H1 (cell line): Measurements from ENCODE around the gene IP6K3. TPM values are rescaled to one million over a fixed set of nuclear protein-coding genes. Genes with fewer than 3 reads are reported as not detected.

ENCODE experiments used
- CTCF ChIA-PET: fragments of 300-600 bp; sonication (Branson Sonifier 250); formaldehyde crosslinking; loops from one replicate; lab custom pipeline; 2021; ENCODE audit not compliant: partially characterized antibody; lab: Charles Lee
- POLR2A ChIA-PET: fragments of 300-600 bp; sonication (Branson Sonifier 250); formaldehyde crosslinking; loops from one replicate; lab custom pipeline; 2021; ENCODE audit warnings: inconsistent platforms; ENCODE audit not compliant: partially characterized antibody; lab: Charles Lee
- DNase-seq, 2 experiments: peaks; one replicate each; pipeline versions ENCODE4 v3.0.0 to v3.0.0-alpha.2; 2010 to 2022; ENCODE audit warnings: low spot score in 2 of 2, low read depth in 1 of 2, mixed read lengths in 1 of 2
- FAIRE-seq: peaks from 2 replicates; lab custom pipeline; 2011; peaks lifted over from hg19 to GRCh38; lab: Jason Lieb, UNC
- H2AFZ ChIP-seq: 2 replicates; pipeline ENCODE4 v1.8.1; 2012; ENCODE audit warnings: low read length, inconsistent platforms
- H2AK5ac ChIP-seq: 2 replicates; pipeline ENCODE4 v1.6.1; 2013; ENCODE audit warnings: low read depth, low read length
- H2BK120ac ChIP-seq: replicated peaks from 2 replicates; pipeline ENCODE3; 2013; ENCODE audit warnings: low read depth, low read length, inconsistent platforms
- H2BK12ac ChIP-seq: 2 replicates; pipeline ENCODE4 v1.6.1; 2013; ENCODE audit warnings: low read depth, low read length
- H2BK15ac ChIP-seq: 2 replicates; pipeline ENCODE4 v1.6.1; 2013; ENCODE audit warnings: low read length
- H2BK20ac ChIP-seq: 2 replicates; pipeline ENCODE4 v1.6.1; 2013; ENCODE audit warnings: low read length
- H2BK5ac ChIP-seq: 2 replicates; pipeline ENCODE4 v1.6.1; 2013; ENCODE audit warnings: low read depth, low read length
- H3K14ac ChIP-seq: 2 replicates; pipeline ENCODE4 v1.6.1; 2013; ENCODE audit warnings: inconsistent platforms; ENCODE audit not compliant: insufficient read length
- H3K18ac ChIP-seq: 2 replicates; pipeline ENCODE4 v1.6.1; 2013; ENCODE audit warnings: low read length; ENCODE audit errors: extremely low read depth
- H3K23ac ChIP-seq: 2 replicates; pipeline ENCODE4 v1.6.1; 2013; ENCODE audit warnings: inconsistent platforms; ENCODE audit not compliant: insufficient read length
- H3K23me2 ChIP-seq: 2 replicates; pipeline ENCODE4 v1.6.1; 2013; ENCODE audit warnings: low read depth, low read length
- H3K27ac ChIP-seq: 2 replicates; pipeline ENCODE4 v1.6.1; 2011; ENCODE audit warnings: low read depth, low read length, inconsistent platforms
- H3K27me3 ChIP-seq, 4 experiments: replicated peaks in 1 of 4; 1 replicate in 1 of 4; 2 replicates in 3 of 4; pipeline versions ENCODE4 v1.6.1 to v1.8.1; 2011 to 2013; ENCODE audit warnings: low read length in 3 of 4, mild to moderate bottlenecking in 3 of 4, inconsistent platforms in 2 of 4, mixed read lengths in 2 of 4, moderate library complexity in 1 of 4; ENCODE audit not compliant: control insufficient read depth in 3 of 4, insufficient read depth in 3 of 4; ENCODE audit errors: extremely low read depth in 1 of 4
- H3K36me3 ChIP-seq, 4 experiments: 2 replicates each; pipeline versions ENCODE4 v1.6.1 to v1.8.1; 2011 to 2013; ENCODE audit warnings: mild to moderate bottlenecking in 4 of 4, low read length in 3 of 4, moderate library complexity in 2 of 4, control low read depth in 1 of 4, inconsistent platforms in 1 of 4; ENCODE audit not compliant: insufficient read depth in 4 of 4, control insufficient read depth in 2 of 4
- H3K4ac ChIP-seq: replicated peaks from 2 replicates; pipeline ENCODE3; 2013; ENCODE audit warnings: low read length, low read depth, mixed read lengths, inconsistent platforms; ENCODE audit not compliant: insufficient read length
- H3K4me1 ChIP-seq, 4 experiments: replicated peaks in 1 of 4; 1 replicate in 1 of 4; 2 replicates in 3 of 4; pipeline versions ENCODE4 v1.6.1 to v1.8.1; 2011 to 2013; ENCODE audit warnings: low read length in 3 of 4, inconsistent platforms in 2 of 4, mixed read lengths in 1 of 4; ENCODE audit not compliant: insufficient read depth in 4 of 4, control insufficient read depth in 3 of 4
- H3K4me2 ChIP-seq, 2 experiments: 2 replicates each; pipeline versions ENCODE4 v1.6.1 to v1.8.1; 2011 to 2013; ENCODE audit warnings: low read depth in 2 of 2, low read length in 2 of 2, control low read depth in 1 of 2, inconsistent platforms in 1 of 2, mild to moderate bottlenecking in 1 of 2; ENCODE audit not compliant: insufficient read depth in 1 of 2
- H3K4me3 ChIP-seq, 4 experiments: fragments of 200-600, 300-600 bp in 1 of 4; sonication (generic), shearing (Covaris generic), sonication (Bioruptor Twin) in 1 of 4; 2 replicates each; pipeline versions ENCODE4 v1.5.1 to v1.8.1; 2011 to 2016; ENCODE audit warnings: low read length in 4 of 4, low read depth in 3 of 4, control low read depth in 2 of 4, inconsistent platforms in 2 of 4, mild to moderate bottlenecking in 2 of 4, mixed read lengths in 1 of 4, moderate library complexity in 1 of 4; ENCODE audit not compliant: insufficient read depth in 2 of 4; ENCODE audit errors: extremely low read depth in 1 of 4
- H3K56ac ChIP-seq: replicated peaks from 2 replicates; pipeline ENCODE3; 2013; ENCODE audit warnings: low read depth, mild to moderate bottlenecking, mixed read lengths, low read length, inconsistent platforms; ENCODE audit not compliant: insufficient read length
- H3K79me1 ChIP-seq: 2 replicates; pipeline ENCODE4 v1.6.1; 2013; ENCODE audit warnings: low read depth, low read length, control low read depth
- H3K79me2 ChIP-seq, 2 experiments: 2 replicates each; pipeline versions ENCODE4 v1.6.1 to v1.8.1; 2012 to 2013; ENCODE audit warnings: low read length in 2 of 2, mild to moderate bottlenecking in 2 of 2, inconsistent platforms in 1 of 2; ENCODE audit not compliant: insufficient read depth in 2 of 2, control insufficient read depth in 1 of 2
- H3K9ac ChIP-seq, 4 experiments: replicated peaks in 1 of 4; 1 replicate in 1 of 4; 2 replicates in 3 of 4; pipeline versions ENCODE4 v1.6.1 to v1.8.1; 2011 to 2013; ENCODE audit warnings: low read depth in 3 of 4, low read length in 3 of 4, control low read depth in 2 of 4, mild to moderate bottlenecking in 2 of 4, moderate library complexity in 2 of 4, inconsistent platforms in 1 of 4; ENCODE audit errors: extremely low read depth in 1 of 4
- H3K9me3 ChIP-seq, 2 experiments: 2 replicates each; pipeline versions ENCODE4 v1.6.1 to v1.8.1; 2012 to 2013; ENCODE audit warnings: mild to moderate bottlenecking in 2 of 2, moderate library complexity in 2 of 2, control low read depth in 1 of 2, inconsistent platforms in 1 of 2, low read depth in 1 of 2, low read length in 1 of 2, mixed read lengths in 1 of 2; ENCODE audit not compliant: insufficient read depth in 2 of 2
- H4K20me1 ChIP-seq, 2 experiments: replicated peaks in 1 of 2; 2 replicates each; pipeline versions ENCODE3 to v1.8.1; 2011 to 2013; ENCODE audit warnings: inconsistent platforms in 2 of 2, low read length in 2 of 2, mild to moderate bottlenecking in 1 of 2; ENCODE audit not compliant: insufficient read depth in 2 of 2, control insufficient read depth in 1 of 2
- H4K5ac ChIP-seq: 2 replicates; pipeline ENCODE4 v1.6.1; 2013; ENCODE audit warnings: low read length, low read depth, mixed read lengths, inconsistent platforms; ENCODE audit not compliant: insufficient read length
- H4K8ac ChIP-seq: 2 replicates; pipeline ENCODE4 v1.8.0; 2013; ENCODE audit warnings: mild to moderate bottlenecking, moderate library complexity, low read length, inconsistent platforms; ENCODE audit not compliant: insufficient read depth; ENCODE audit errors: extremely low read depth
- H4K91ac ChIP-seq: replicated peaks from 2 replicates; pipeline ENCODE3; 2013; ENCODE audit warnings: low read length, mixed read lengths, inconsistent platforms; ENCODE audit not compliant: insufficient read length
- ATF3 ChIP-seq: IDR thresholded peaks from 2 replicates; pipeline ENCODE4 v1.6.1; 2011; ENCODE audit warnings: low read depth, mild to moderate bottlenecking, low read length; ENCODE audit not compliant: insufficient read depth
- BCL11A ChIP-seq, 2 experiments: IDR thresholded peaks; one replicate each; pipeline ENCODE4 v1.6.1; 2011; ENCODE audit warnings: low read depth in 2 of 2, low read length in 2 of 2, mild to moderate bottlenecking in 2 of 2
- CREB1 ChIP-seq: IDR thresholded peaks from 2 replicates; pipeline ENCODE4 v1.6.1; 2012; ENCODE audit warnings: inconsistent platforms
- HDAC2 ChIP-seq, 2 experiments: fragments of 300-600 bp in 1 of 2; sonication (generic) in 1 of 2; IDR thresholded peaks; 2 replicates each; pipeline ENCODE4 v1.6.1; 2011 to 2012; ENCODE audit warnings: low read depth in 2 of 2, low read length in 2 of 2, mild to moderate bottlenecking in 2 of 2, moderate library complexity in 2 of 2, borderline replicate concordance in 1 of 2, inconsistent platforms in 1 of 2
- POLR2AphosphoS5 ChIP-seq: IDR thresholded peaks from 2 replicates; pipeline ENCODE4 v1.6.1; 2011; ENCODE audit warnings: low read depth, low read length
- USF2 ChIP-seq: IDR thresholded peaks from 2 replicates; pipeline ENCODE4 v1.6.1; 2011; ENCODE audit warnings: low read length, improper control_type of control experiment
- WGBS, 2 experiments: shearing (Covaris generic) in 1 of 2; methylation state at CpG; one replicate each; pipeline versions ENCODE4 v1.1.6 to v1.1.7; 2013 to 2015; ENCODE audit warnings: low lambda C conversion rate in 2 of 2, mixed read lengths in 2 of 2, inconsistent platforms in 1 of 2, low coverage in 1 of 2, missing lambda C conversion rate in 1 of 2; ENCODE audit not compliant: insufficient replicate concordance in 2 of 2, insufficient coverage in 1 of 2, insufficient read length in 1 of 2; ENCODE audit errors: extremely low coverage in 1 of 2, missing lambda C conversion rate in 1 of 2; 5-methylcytosine and 5-hydroxymethylcytosine counted together
- polyA plus RNA-seq, 7 experiments: library from polyadenylated mRNA; depleted of rRNA in 3 of 7; stranded (reverse) in 5 of 7; unstranded in 2 of 7; fragments of >200 nt in 5 of 7; fragments of 200-250 nt in 2 of 7; gene quantifications; 1 replicate in 5 of 7; 2 replicates in 1 of 7; 4 replicates in 1 of 7; pipeline versions ENCODE4 v1.2.1 to v1.2.3, GENCODE V29; 2011 to 2013; ENCODE audit warnings: missing spikeins in 2 of 7, mixed read lengths in 2 of 7
- total RNA-seq: library from RNA; stranded (reverse); fragmentation: NEBNext Ultra II Directional; extraction: Animal tissue kit (Norgen Biotek cat#: 25700); gene quantifications from 2 replicates; pipeline ENCODE4 v1.2.1, GENCODE V29; 2021

The IP6K3 gene
- total and polyA plus RNA-seq, 2 of the 8 experiments (the other 6 are each of a cell fraction or from before 2014, with no cell fraction given): 0.22 to 0.73 TPM

GRCh38 chr6:33733709-33734007, 13.0 kb downstream of the IP6K3 start:
- 86% methylated on average over 8 of the region's 8 CpGs; no CpG with 5 or more reads in 1 of the 2 experiments for WGBS, 2 experiments
- H3K56ac ChIP-seq: no peak overlapping the region
- H3K23ac ChIP-seq: no peak overlapping the region
- no peak overlapping the region for H2BK12ac ChIP-seq
- H3K23me2 ChIP-seq: no peaks in the 10 kb centered on the region
- H3K27me3 ChIP-seq: no peaks in the 10 kb centered on the region; a peak in 2 of 7 replicates
- no peak overlapping the region for H2AK5ac ChIP-seq
- CTCF ChIA-PET: interaction anchor here (1.1 kb wide), 1 partner anchor 412 kb away, joined by 3 read pairs; the partner anchor contains the start of gene GRM4
- no peaks in the 10 kb centered on the region for H3K36me3 ChIP-seq
- no peak overlapping the region for H3K4me3 ChIP-seq
- H3K79me1 ChIP-seq: no peaks in the 10 kb centered on the region
- peak overlapping the region; percentile 60; the same call in 1 of the 2 replicates for H4K8ac ChIP-seq
- H3K27ac ChIP-seq: no peak overlapping the region
- POLR2A ChIA-PET: no interaction called here
- H2BK15ac ChIP-seq: no peak overlapping the region
- H3K14ac ChIP-seq: no peak overlapping the region
- no peaks in the 10 kb centered on the region for H3K9me3 ChIP-seq
- no peaks in the 10 kb centered on the region for H4K20me1 ChIP-seq
- DNase-seq (no peak), FAIRE-seq (no peak)
- H3K18ac ChIP-seq: no peak overlapping the region
- no peaks in the 10 kb centered on the region for H3K4me1 ChIP-seq
- no peak overlapping the region for H4K91ac ChIP-seq
- no peak overlapping the region for H2BK5ac ChIP-seq
- H4K5ac ChIP-seq: no peak overlapping the region
- no peak for TF ChIP-seq HDAC2 (IDR thresholded peaks at IDR 0.05; ENCODE audit: borderline replicate concordance in 1 of 2, low read depth in 2 of 2, low read length in 2 of 2)
- TF ChIP-seq CREB1: no peak
- TF ChIP-seq ATF3: no peak
- TF ChIP-seq USF2: no peak
- no peak for TF ChIP-seq BCL11A (IDR thresholded peaks at IDR 0.05; ENCODE audit: low read depth in 2 of 2, low read length in 2 of 2)
- no peak for TF ChIP-seq POLR2AphosphoS5
- no peak overlapping the region for H3K4ac ChIP-seq
- H3K9ac ChIP-seq: no peak overlapping the region
- H3K4me2 ChIP-seq: no peak overlapping the region
- H3K79me2 ChIP-seq: no peaks in the 10 kb centered on the region
- H2BK20ac ChIP-seq: no peak overlapping the region
- no peak overlapping the region for H2AFZ ChIP-seq
- H2BK120ac ChIP-seq: no peak overlapping the region
